Measurements from ENCODE around the gene BMP2K. TPM values are rescaled to one million over a fixed set of nuclear protein-coding genes. Genes with fewer than 3 reads are reported as not detected.
"Not testable (repeated sequence)": the region's sequence is repeated elsewhere in the genome, so short reads cannot be mapped to it uniquely, and the experiment has no call there.

BMP2K gene
- total RNA-seq, 5 donors from 2014 or later (not counting 1 experiment from before 2014, with no cell fraction given): 6.7 to 13.4 (median 12.1) TPM

- H3K9me3 Mint-ChIP-seq: not testable (repeated sequence)
- CTCF ChIA-PET: interaction anchor here in 1 of 2 donors (1.3 kb wide), 1 partner anchor 11 kb away, joined by 3 read pairs; no protein-coding TSS in a partner anchor
Observed at GRCh38 chr4:78839676-78840075, 63.5 kb downstream of the BMP2K start.

GRCh38 chr4:78840286-78840685 is 64.1 kb downstream of the BMP2K start:
- H3K4me1 Mint-ChIP-seq; ATAC-seq (replicated peaks in 1 of 4); H3K4me1 ChIP-seq (ENCODE audit: control insufficient read depth in 1 of 2, extremely low read depth in 1 of 2, insufficient read depth in 2 of 2, low read length in 2 of 2); H3K27me3 Mint-ChIP-seq; H3K4me3 Mint-ChIP-seq; H3K9me3 ChIP-seq; DNase-seq; H3K27ac Mint-ChIP-seq; POLR2A ChIA-PET; H3K27me3 ChIP-seq (replicated peaks in 1 of 2; ENCODE audit: control insufficient read depth in 2 of 2, extremely low read depth in 1 of 2, insufficient read depth in 2 of 2, low read length in 1 of 2); H3K4me3 ChIP-seq (ENCODE audit: control insufficient read depth in 1 of 2, extremely low read depth in 1 of 2, low read length in 1 of 2); H3K27ac ChIP-seq (ENCODE audit: low read length); H3K36me3 ChIP-seq (ENCODE audit: control insufficient read depth in 2 of 2, extremely low read depth in 1 of 2, insufficient read depth in 1 of 2, low read length in 1 of 2); H3K9me3 Mint-ChIP-seq: not testable (repeated sequence)
- CTCF ChIA-PET: interaction anchor here in 1 of 2 donors (1.3 kb wide), 1 partner anchor 11 kb away, joined by 3 read pairs; no protein-coding TSS in a partner anchor
- 100% methylated on average over 1 of the region's 4 CpGs for WGBS (ENCODE audit: insufficient coverage)
- H3K36me3 Mint-ChIP-seq: peaks cover 47% of the 10 kb centered on the region

More at GRCh38 chr4:78839676-78840075, 63.5 kb downstream of the BMP2K start:
- ATAC-seq (replicated peaks in 1 of 4); H3K4me3 ChIP-seq (ENCODE audit: control insufficient read depth in 1 of 2, extremely low read depth in 1 of 2, low read length in 1 of 2); H3K4me1 Mint-ChIP-seq; H3K4me3 Mint-ChIP-seq; POLR2A ChIA-PET; H3K27me3 Mint-ChIP-seq; DNase-seq; H3K27ac ChIP-seq (ENCODE audit: low read length); H3K9me3 ChIP-seq; H3K27ac Mint-ChIP-seq; H3K27me3 ChIP-seq (replicated peaks in 1 of 2; ENCODE audit: control insufficient read depth in 2 of 2, extremely low read depth in 1 of 2, insufficient read depth in 2 of 2, low read length in 1 of 2); H3K4me1 ChIP-seq (ENCODE audit: control insufficient read depth in 1 of 2, extremely low read depth in 1 of 2, insufficient read depth in 2 of 2, low read length in 2 of 2); H3K36me3 ChIP-seq (ENCODE audit: control insufficient read depth in 2 of 2, extremely low read depth in 1 of 2, insufficient read depth in 1 of 2, low read length in 1 of 2): not testable (repeated sequence)
- H3K36me3 Mint-ChIP-seq: peaks cover 47% of the 10 kb centered on the region
- 100% methylated on average over 3 of the region's 3 CpGs for WGBS (ENCODE audit: insufficient coverage)

GRCh38 chr4:78845472-78845871 is 69.3 kb downstream of the BMP2K start:
- Mint-ChIP-seq H3K27ac (no peak overlapping the region), H3K9me3 (no peaks in the 10 kb centered on the region), H3K36me3 (peaks cover 20% of the 10 kb centered on the region), H3K4me3 (no peak overlapping the region), H3K27me3 (no peaks in the 10 kb centered on the region), H3K4me1 (peaks cover 0 to 2% (median 0%) of the 10 kb centered on the region in 3 donors)
- no peak for DNase-seq
- H3K27ac ChIP-seq (ENCODE audit: low read length): no peak overlapping the region
- no peak overlapping the region for H3K4me3 ChIP-seq (ENCODE audit: control insufficient read depth in 1 of 2, extremely low read depth in 1 of 2, low read length in 1 of 2)
- ATAC-seq (replicated peaks in 1 of 4): no peak
- WGBS (ENCODE audit: insufficient coverage): no CpG with 5 or more reads among the region's 2 CpGs
- no peaks in the 10 kb centered on the region for H3K4me1 ChIP-seq (ENCODE audit: control insufficient read depth in 1 of 2, extremely low read depth in 1 of 2, insufficient read depth in 2 of 2, low read length in 2 of 2)
- H3K27me3 ChIP-seq (replicated peaks in 1 of 2; ENCODE audit: control insufficient read depth in 2 of 2, extremely low read depth in 1 of 2, insufficient read depth in 2 of 2, low read length in 1 of 2): no peaks in the 10 kb centered on the region
- H3K36me3 ChIP-seq (ENCODE audit: control insufficient read depth in 2 of 2, extremely low read depth in 1 of 2, insufficient read depth in 1 of 2, low read length in 1 of 2): peaks cover 0 to 2% of the 10 kb centered on the region in 2 donors
- CTCF ChIA-PET: interaction anchor here (0.5 to 1.1 kb wide), 4 partner anchors 18 to 522 kb away, joined by 3 read pairs; no protein-coding TSS in a partner anchor
- POLR2A ChIA-PET: no interaction called here
- H3K9me3 ChIP-seq: no peaks in the 10 kb centered on the region

DNA sequence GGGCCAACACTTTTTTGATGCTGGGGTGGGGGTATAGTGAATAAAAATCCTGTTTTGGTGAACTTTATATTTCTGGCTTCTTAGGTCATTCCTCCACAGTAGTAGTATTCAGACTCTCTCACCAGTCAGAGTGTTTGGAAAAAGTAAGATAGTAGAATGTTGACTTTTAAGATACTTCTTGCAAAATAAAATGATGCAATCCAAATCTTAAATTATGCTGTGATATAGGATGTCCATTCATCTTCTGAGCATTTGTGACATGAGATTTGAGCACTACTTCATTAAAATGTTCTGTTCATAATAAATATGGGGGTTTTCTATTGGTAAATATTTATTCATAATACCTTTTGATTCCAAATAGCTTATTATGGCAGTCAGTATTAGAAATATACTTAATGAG is 70.1 kb downstream of the BMP2K start:
- ChIA-PET CTCF (interaction anchor here (0.7 to 1.0 kb wide), 2 partner anchors 151 to 1252 kb away, joined by 3 read pairs; no protein-coding TSS in a partner anchor), POLR2A (no interaction called here)
- ATAC-seq (replicated peaks in 1 of 4): no peak
- Mint-ChIP-seq H3K9me3 (no peaks in the 10 kb centered on the region), H3K27ac (no peak overlapping the region), H3K4me3 (no peak overlapping the region), H3K4me1 (peaks cover 0 to 2% (median 0%) of the 10 kb centered on the region in 3 donors), H3K27me3 (no peaks in the 10 kb centered on the region), H3K36me3 (peaks cover 21% of the 10 kb centered on the region)
- no peak overlapping the region for H3K4me3 ChIP-seq (ENCODE audit: control insufficient read depth in 1 of 2, extremely low read depth in 1 of 2, low read length in 1 of 2)
- H3K27ac ChIP-seq (ENCODE audit: low read length): no peak overlapping the region
- H3K36me3 ChIP-seq (ENCODE audit: control insufficient read depth in 2 of 2, extremely low read depth in 1 of 2, insufficient read depth in 1 of 2, low read length in 1 of 2): peaks cover 0 to 2% of the 10 kb centered on the region in 2 donors
- no peaks in the 10 kb centered on the region for H3K4me1 ChIP-seq (ENCODE audit: control insufficient read depth in 1 of 2, extremely low read depth in 1 of 2, insufficient read depth in 2 of 2, low read length in 2 of 2)
- H3K27me3 ChIP-seq (replicated peaks in 1 of 2; ENCODE audit: control insufficient read depth in 2 of 2, extremely low read depth in 1 of 2, insufficient read depth in 2 of 2, low read length in 1 of 2): no peaks in the 10 kb centered on the region
- no peaks in the 10 kb centered on the region for H3K9me3 ChIP-seq
- DNase-seq: no peak

DNA sequence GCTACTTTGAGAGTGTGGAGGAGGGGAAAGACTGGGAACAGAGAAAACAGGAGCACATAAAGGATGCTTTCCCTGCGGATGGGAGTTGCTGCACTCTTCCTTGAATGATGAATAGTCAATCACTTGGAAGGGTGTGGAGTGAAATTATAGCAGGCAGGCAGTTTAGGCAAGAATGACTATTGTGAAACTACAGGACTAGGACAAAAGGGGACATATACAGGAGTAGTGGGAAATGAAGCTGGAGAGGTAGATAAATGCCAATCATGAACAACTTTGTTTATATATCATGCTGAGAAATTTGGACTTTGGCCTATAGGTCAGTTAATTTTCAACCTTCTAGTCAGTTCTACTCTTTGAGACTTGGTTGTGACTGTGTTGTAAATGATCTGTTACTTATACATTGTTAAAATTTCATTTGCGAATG is 86.2 kb downstream of the BMP2K start:
- WGBS (ENCODE audit: insufficient coverage): 80% methylated on average over 1 of the region's 2 CpGs
- Mint-ChIP-seq H3K4me3 (no peak overlapping the region), H3K4me1 (peaks cover 0 to 2% (median 1%) of the 10 kb centered on the region in 3 donors), H3K36me3 (peaks cover 3% of the 10 kb centered on the region), H3K27ac (no peak overlapping the region), H3K9me3 (no peaks in the 10 kb centered on the region), H3K27me3 (no peaks in the 10 kb centered on the region)
- Histone ChIP-seq H3K27ac (ENCODE audit: low read length) (no peak overlapping the region), H3K9me3 (no peaks in the 10 kb centered on the region), H3K36me3 (ENCODE audit: control insufficient read depth in 2 of 2, extremely low read depth in 1 of 2, insufficient read depth in 1 of 2, low read length in 1 of 2) (peaks cover 6 to 8% of the 10 kb centered on the region in 2 donors), H3K4me3 (ENCODE audit: control insufficient read depth in 1 of 2, extremely low read depth in 1 of 2, low read length in 1 of 2) (no peak overlapping the region), H3K4me1 (ENCODE audit: control insufficient read depth in 1 of 2, extremely low read depth in 1 of 2, insufficient read depth in 2 of 2, low read length in 2 of 2) (no peaks in the 10 kb centered on the region), H3K27me3 (replicated peaks in 1 of 2; ENCODE audit: control insufficient read depth in 2 of 2, extremely low read depth in 1 of 2, insufficient read depth in 2 of 2, low read length in 1 of 2) (no peaks in the 10 kb centered on the region)
- DNase-seq: no peak
- ATAC-seq (replicated peaks in 1 of 4): no peak
- CTCF ChIA-PET: interaction anchor here in 1 of 2 donors (0.8 to 1.7 kb wide), 6 partner anchors 8 to 902 kb away, joined by 3 to 5 read pairs (median 4); no protein-coding TSS in a partner anchor
- POLR2A ChIA-PET: no interaction called here

DNA sequence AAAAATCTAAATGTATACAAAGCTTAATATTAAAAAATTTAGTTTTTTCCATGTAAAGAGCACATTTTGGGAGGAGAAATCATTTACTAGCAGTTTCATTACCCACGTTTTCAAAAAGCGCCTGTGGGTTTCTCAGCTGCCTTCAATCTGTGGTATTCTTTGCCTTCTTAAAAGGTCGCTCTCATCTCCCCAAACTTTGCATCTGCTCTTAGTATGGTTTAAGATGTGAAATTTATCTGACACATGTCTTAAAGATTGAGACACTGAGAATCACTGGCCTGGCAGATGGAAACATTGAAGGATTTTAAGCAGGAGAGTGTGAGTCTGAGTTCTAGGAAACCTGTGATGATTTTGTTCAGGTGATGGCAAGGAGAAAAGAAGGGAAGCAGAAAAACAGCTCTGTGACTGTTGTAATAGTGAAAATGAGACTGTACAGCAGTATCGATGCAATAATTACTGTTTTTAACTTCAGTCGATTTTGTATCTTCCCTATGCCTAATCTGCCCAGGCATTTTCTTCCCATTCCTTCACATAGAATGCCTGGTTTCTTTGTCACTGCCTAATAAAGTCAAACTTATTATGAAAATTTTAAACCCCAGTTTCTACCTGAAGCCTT is 87.2 kb downstream of the BMP2K start:
- Mint-ChIP-seq H3K27me3 (no peaks in the 10 kb centered on the region), H3K36me3 (peaks cover 8% of the 10 kb centered on the region), H3K4me1 (peaks cover 0 to 2% (median 1%) of the 10 kb centered on the region in 3 donors), H3K4me3 (no peak overlapping the region), H3K27ac (no peak overlapping the region), H3K9me3 (no peaks in the 10 kb centered on the region)
- H3K27ac ChIP-seq (ENCODE audit: low read length): no peak overlapping the region
- peaks cover 6 to 11% of the 10 kb centered on the region in 2 donors for H3K36me3 ChIP-seq (ENCODE audit: control insufficient read depth in 2 of 2, extremely low read depth in 1 of 2, insufficient read depth in 1 of 2, low read length in 1 of 2)
- ChIA-PET CTCF (interaction anchor here in 1 of 2 donors (0.7 to 1.7 kb wide), 10 partner anchors 8 to 903 kb away, joined by 3 to 5 read pairs (median 3); no protein-coding TSS in a partner anchor), POLR2A (interaction anchor here in 1 of 2 donors (0.7 kb wide), 1 partner anchor 241 kb away, joined by 3 read pairs; no protein-coding TSS in a partner anchor)
- DNase-seq (no peak), ATAC-seq (replicated peaks in 1 of 4) (no peak)
- H3K4me1 ChIP-seq (ENCODE audit: control insufficient read depth in 1 of 2, extremely low read depth in 1 of 2, insufficient read depth in 2 of 2, low read length in 2 of 2): no peaks in the 10 kb centered on the region
- WGBS (ENCODE audit: insufficient coverage): 72% methylated on average over 2 of the region's 5 CpGs
- H3K9me3 ChIP-seq: no peaks in the 10 kb centered on the region
- H3K4me3 ChIP-seq (ENCODE audit: control insufficient read depth in 1 of 2, extremely low read depth in 1 of 2, low read length in 1 of 2): no peak overlapping the region
- H3K27me3 ChIP-seq (replicated peaks in 1 of 2; ENCODE audit: control insufficient read depth in 2 of 2, extremely low read depth in 1 of 2, insufficient read depth in 2 of 2, low read length in 1 of 2): no peaks in the 10 kb centered on the region

Measured in T-cell (primary cell).